Raji (cell line): Measurements from ENCODE around the gene TMEM51.

Experiments used
- POLR2A ChIP-seq: IDR thresholded peaks from 2 replicates; pipeline ENCODE4 v1.6.1; 2011; ENCODE audit warnings: low read depth, low read length, control low read depth; ENCODE audit not compliant: insufficient read depth

The TMEM51 gene

DNA sequence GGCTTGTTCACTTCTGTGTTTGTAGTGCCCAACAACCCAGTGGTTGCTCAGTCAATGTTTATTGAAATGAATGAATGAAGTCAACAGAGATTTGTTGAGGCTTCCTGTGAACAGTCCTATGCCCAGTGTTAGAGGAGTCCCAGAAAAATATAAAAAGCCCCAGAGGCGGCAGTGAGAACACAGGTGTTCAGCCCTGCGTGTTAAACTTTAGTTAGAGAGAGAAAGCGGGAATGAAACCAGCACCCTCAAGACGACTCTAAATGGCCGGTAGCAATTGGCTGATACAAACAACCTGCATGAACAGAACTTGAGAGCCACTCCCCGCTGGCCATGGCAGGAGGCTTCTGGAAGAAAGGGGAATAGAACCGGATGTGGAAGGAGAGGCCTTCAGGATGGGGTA, 22.6 kb downstream of the TMEM51 start:
- TF ChIP-seq POLR2A: no peak

- TF ChIP-seq POLR2A: no peak
These were observed 23.5 kb downstream of the TMEM51 start for GRCh38 chr1:15176898-15177665.

- TF ChIP-seq POLR2A: no peak
These were observed 24.2 kb downstream of the TMEM51 start for GRCh38 chr1:15177710-15178166.

DNA sequence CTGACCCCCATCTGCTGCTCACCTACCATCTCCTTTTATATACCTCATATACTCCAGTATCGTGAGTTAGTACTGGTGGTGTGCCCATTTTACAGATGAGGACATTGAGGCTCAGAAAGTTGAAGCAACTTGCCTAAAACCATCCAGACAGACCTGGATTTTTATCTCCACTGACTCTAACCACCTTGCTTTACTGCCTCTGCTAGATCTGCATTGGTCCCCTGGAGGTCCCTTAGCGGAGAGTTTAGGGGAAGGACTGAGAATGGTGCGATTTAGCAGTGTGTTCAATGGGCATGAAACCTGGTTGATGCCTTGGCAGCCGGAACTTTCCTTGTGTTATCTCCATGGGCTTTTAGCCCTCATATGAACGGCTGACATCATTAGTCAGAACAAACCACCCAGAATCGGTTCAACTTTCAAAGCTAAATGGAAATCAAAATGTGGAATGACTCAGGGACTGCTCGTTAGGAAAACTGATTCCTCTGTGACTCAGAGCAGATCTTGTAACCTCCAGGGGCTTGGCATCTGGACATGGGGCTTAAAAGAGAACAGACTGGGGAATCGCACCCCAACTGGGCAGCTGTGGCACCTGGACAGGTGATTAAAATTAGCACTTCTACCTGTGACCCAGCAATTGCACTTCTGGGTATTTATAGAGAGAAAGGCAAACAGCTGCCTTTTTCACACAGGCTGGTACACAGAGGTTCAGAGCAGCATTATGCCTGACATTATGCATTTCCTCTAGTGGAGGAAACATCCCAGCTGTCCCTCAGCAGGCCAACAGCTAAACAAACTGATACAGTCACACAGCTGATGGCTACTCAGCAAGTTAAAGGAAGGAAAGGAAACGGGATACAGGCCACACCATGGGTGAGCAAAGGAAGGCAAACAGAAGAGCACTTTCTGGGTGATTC, 25.3 kb downstream of the TMEM51 start:
- no peak for TF ChIP-seq POLR2A

GRCh38 chr1:15179485-15179883, 25.9 kb downstream of the TMEM51 start:
- TF ChIP-seq POLR2A: no peak

GRCh38 chr1:15180189-15180588, 26.6 kb downstream of the TMEM51 start:
- TF ChIP-seq POLR2A: no peak

DNA sequence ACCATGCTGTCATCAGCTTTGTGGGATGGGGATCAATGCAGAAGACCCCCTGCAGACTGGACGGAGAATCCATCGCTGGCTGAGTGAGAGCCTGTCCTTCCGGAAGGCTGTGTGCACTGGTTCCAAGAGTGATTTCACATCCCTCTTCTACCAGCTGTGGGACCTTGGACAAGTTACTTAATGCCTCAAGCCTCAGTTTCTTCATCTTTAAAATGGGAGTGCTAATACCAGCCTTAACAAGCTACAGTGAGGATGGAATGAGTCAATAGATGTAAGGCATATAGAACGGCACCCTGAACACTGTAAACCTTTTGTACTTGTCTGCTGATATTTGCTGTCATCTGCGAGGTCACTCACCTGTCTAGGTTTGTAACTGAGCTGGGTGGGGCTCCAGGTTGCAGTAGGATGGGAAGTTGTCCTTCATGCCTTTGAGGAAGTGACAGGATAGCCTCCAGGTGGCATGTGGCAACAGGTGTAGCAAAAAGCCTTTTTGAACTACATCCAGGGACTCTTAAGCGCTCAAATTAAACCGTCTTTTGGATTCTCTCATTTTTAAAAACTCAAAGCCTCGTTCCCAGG, 27.5 kb downstream of the TMEM51 start:
- TF ChIP-seq POLR2A: no peak

DNA sequence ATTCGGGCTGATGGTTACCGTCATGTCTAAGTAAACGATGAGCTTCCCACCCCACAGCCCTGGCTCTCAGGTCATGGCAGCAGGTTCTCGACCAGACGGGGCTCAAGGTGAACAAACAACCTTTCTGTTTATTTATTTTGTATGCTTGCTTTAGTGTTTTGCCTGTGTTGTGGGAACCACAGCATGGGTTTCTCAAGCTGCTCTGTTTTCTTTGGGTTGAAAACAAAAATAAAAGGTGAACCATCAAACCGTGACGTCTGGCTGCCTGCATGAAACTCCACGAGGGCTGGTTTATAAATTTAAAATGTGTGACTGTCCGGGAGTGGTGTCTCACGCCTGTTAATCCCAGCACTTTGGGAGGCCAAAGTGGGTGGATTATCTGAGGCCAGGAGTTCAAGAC, 28.0 kb downstream of the TMEM51 start:
- no peak for TF ChIP-seq POLR2A

- TF ChIP-seq POLR2A: no peak
These were observed 31.1 kb downstream of the TMEM51 start for GRCh38 chr1:15184436-15185241.

- TF ChIP-seq POLR2A: no peak
These were observed 32.1 kb downstream of the TMEM51 start for GRCh38 chr1:15185617-15186016.

GRCh38 chr1:15186073-15186845, 32.7 kb downstream of the TMEM51 start:
- no peak for TF ChIP-seq POLR2A

- no peak for TF ChIP-seq POLR2A
These were observed 33.3 kb downstream of the TMEM51 start for GRCh38 chr1:15186846-15187151.

GRCh38 chr1:15187175-15188129, 33.9 kb downstream of the TMEM51 start:
- TF ChIP-seq POLR2A: no peak
